GM19372 (cell line): ENCODE measurements around the gene SUMO3.

Source experiments
- ATAC-seq: cut with Tn5 transposase; IDR thresholded peaks from one replicate; pipeline ENCODE4 v1.9.1; 2021; ENCODE audit warnings: mild to moderate bottlenecking, low read depth, moderate library complexity; ENCODE audit not compliant: unreplicated experiment

SUMO3 gene

GRCh38 chr21:44847261-44848056, 29.6 kb upstream of the SUMO3 start:
- ATAC-seq = no peak

GRCh38 chr21:44846485-44847260, 28.8 kb upstream of the SUMO3 start:
- ATAC-seq = no peak

GRCh38 chr21:44846224-44846484, 28.3 kb upstream of the SUMO3 start:
- ATAC-seq = no peak

- ATAC-seq = no peak
These were observed 27.8 kb upstream of the SUMO3 start for GRCh38 chr21:44845418-44846223.

GRCh38 chr21:44844256-44844655, 26.4 kb upstream of the SUMO3 start:
- ATAC-seq = no peak

GRCh38 chr21:44842721-44843445, 25.0 kb upstream of the SUMO3 start:
- no peak for ATAC-seq

GRCh38 chr21:44842087-44842486, 24.2 kb upstream of the SUMO3 start:
- no peak for ATAC-seq

GRCh38 chr21:44840771-44841170, 22.9 kb upstream of the SUMO3 start:
- no peak for ATAC-seq

- no peak for ATAC-seq
These were observed 21.1 kb upstream of the SUMO3 start for GRCh38 chr21:44838951-44839350.

- no peak for ATAC-seq
These were observed 20.4 kb upstream of the SUMO3 start for GRCh38 chr21:44838039-44838895.

- ATAC-seq = no peak
These were observed 19.7 kb upstream of the SUMO3 start for GRCh38 chr21:44837537-44837936.

- no peak for ATAC-seq
These were observed 19.0 kb upstream of the SUMO3 start for GRCh38 chr21:44836666-44837471.

GRCh38 chr21:44836349-44836665, 18.4 kb upstream of the SUMO3 start:
- no peak for ATAC-seq

GRCh38 chr21:44835647-44835973, 17.7 kb upstream of the SUMO3 start:
- ATAC-seq = no peak

- no peak for ATAC-seq
These were observed 17.2 kb upstream of the SUMO3 start for GRCh38 chr21:44834951-44835646.

- no peak for ATAC-seq
These were observed 16.5 kb upstream of the SUMO3 start for GRCh38 chr21:44834231-44834950.

GRCh38 chr21:44833663-44834062, 15.8 kb upstream of the SUMO3 start:
- ATAC-seq = no peak
